HK-2 (cell line): Measurements from ENCODE around the gene DEK.
A peak's percentile ranks its signal among the peaks of the same experiment; 100 is the strongest.

Experiments
- DNase-seq: peaks from one replicate; pipeline ENCODE4 v3.0.0-alpha.2; 2018; ENCODE audit not compliant: unreplicated experiment

DEK gene

GRCh38 chr6:18265787-18266522 lies 1.6 kb upstream of the DEK start:
- no peak for DNase-seq

- DNase-seq: no peak
Observed at GRCh38 chr6:18264923-18265377, 620 bp upstream of the DEK start.

GRCh38 chr6:18263418-18264218 lies 712 bp downstream of the DEK start:
- DNase-seq: no peak

- DNase-seq: no peak
Observed at GRCh38 chr6:18262702-18263417, 1.5 kb downstream of the DEK start.

GRCh38 chr6:18261877-18262276 lies 2.5 kb downstream of the DEK start:
- DNase-seq: no peak

- DNase-seq: peak; percentile 56
Observed at GRCh38 chr6:18260448-18261106, 3.8 kb downstream of the DEK start.

GRCh38 chr6:18259675-18260447 lies 4.5 kb downstream of the DEK start:
- no peak for DNase-seq

- DNase-seq: no peak
Observed at GRCh38 chr6:18254793-18255192, 9.5 kb downstream of the DEK start.

- DNase-seq: no peak
Observed at GRCh38 chr6:18253635-18254034, 10.7 kb downstream of the DEK start.

DNA sequence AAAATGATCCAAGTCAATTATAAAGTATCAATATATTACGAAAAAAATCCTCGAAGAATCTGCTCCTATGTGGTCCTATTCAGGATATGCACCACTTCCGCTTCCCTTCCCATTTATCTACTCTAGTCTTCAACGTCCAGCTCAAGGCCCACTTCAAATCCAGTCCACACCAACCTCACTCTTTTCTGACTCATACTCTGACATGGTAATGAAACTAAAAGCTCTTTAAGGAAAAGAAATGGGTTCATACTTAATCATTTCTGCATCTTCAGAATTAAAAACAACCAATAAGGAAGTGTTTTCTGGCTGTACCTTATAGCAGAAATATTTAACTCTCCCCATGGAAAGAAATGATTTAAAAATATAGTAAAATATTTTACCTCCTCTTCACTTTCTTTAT lies 15.1 kb downstream of the DEK start:
- DNase-seq: no peak

DNA sequence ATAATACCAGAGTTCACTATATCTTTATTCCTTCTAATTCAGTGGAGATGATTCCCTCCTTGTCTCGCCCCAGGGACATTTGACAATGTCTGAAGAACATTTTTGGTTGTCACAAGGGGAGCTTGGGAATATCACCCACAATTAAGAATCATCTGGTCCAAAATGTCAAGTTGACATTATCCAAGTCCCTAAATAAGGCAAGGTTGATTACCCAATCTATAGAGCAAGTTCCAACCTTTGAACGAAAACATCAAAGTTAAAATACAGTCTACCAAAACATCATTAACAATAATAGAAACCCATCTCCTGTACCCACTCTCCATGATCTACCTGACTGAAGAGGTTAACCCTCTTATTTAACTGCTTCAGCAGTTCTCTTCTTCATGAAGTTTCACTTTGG lies 15.6 kb downstream of the DEK start:
- no peak for DNase-seq

DNA sequence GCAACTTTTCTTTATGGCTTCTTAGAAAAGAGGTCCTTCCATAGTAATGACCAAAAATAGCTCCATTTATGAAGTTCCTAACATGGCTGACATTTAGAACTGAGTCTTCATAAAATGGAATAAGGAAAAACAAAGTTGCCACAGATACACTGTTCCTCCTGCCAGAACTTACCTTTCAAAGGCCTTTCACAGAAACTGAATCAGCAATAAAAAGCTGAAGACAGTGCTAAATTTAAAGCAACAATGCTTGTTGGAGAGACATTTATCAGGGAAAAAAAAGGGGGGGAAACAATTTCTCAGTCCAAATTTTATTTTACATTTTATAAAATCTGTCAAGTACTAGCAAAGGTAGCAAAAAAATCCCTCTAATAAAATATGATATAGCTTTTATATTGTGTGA lies 17.3 kb downstream of the DEK start:
- DNase-seq: no peak

- DNase-seq: no peak
Observed at GRCh38 chr6:18246205-18246604, 18.1 kb downstream of the DEK start.

DNA sequence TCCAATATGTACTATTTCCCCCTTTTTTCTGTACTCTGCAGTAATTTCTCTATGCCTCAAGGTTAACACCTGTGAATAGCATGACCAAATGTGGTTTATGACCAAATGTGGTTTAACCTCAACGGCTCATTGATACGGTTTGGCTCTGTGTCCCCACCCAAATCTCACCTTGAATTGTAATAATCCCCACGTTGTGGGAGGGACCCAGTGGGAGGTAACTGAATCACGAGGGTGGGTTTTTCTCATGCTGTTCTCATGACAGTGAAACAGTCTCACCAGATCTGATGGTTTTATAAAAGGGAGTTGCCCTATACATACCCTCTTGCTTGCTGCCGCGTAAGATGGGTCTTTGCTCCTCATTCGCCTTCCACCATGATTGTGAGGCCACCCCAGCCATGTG lies 18.7 kb downstream of the DEK start:
- no peak for DNase-seq

- DNase-seq: no peak
Observed at GRCh38 chr6:18245079-18245478, 19.3 kb downstream of the DEK start.

DNA sequence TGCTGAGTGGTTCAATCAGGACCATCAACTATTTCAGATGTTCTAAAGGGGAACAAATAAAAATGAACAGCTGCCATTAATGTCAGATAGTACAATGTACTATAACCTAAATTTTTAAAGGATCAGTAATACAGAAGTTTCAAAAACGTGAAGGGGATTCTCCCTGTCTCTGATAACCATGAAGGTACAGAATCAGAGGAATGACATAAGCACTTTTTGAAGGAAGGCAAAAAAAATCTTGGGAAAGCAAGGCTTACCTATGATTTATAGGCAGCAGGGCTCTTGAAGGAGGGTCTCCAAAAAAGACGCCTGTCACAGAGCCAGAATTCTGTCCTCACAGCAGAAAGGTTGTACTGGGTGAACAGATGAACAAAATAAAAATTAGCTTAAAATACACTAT lies 20.1 kb downstream of the DEK start:
- DNase-seq: no peak

GRCh38 chr6:18243302-18243893 lies 20.9 kb downstream of the DEK start:
- no peak for DNase-seq

GRCh38 chr6:18242062-18242851 lies 22.1 kb downstream of the DEK start:
- DNase-seq: no peak

- DNase-seq: no peak
Observed at GRCh38 chr6:18241208-18242038, 22.9 kb downstream of the DEK start.
